ENCODE data around the gene SPC24.
"Not testable (repeated sequence)": the region's sequence is repeated elsewhere in the genome, so short reads cannot be mapped to it uniquely, and the experiment has no call there.

The SPC24 gene

GRCh38 chr19:11111117-11111770, 44.3 kb downstream of the SPC24 start:
- Histone ChIP-seq H3K9me3 (ENCODE audit: severe bottlenecking) (no peaks in the 10 kb centered on the region), H3K27me3 (ENCODE audit: insufficient read depth, low read depth, severe bottlenecking) (no peaks in the 10 kb centered on the region), H3K36me3 (peaks cover 95% of the 10 kb centered on the region), H3K27ac (no peak overlapping the region), H3K4me3 (ENCODE audit: low read depth, low read length) (no peak overlapping the region)
- no peak for DNase-seq
- TF ChIP-seq, protein P1, sequence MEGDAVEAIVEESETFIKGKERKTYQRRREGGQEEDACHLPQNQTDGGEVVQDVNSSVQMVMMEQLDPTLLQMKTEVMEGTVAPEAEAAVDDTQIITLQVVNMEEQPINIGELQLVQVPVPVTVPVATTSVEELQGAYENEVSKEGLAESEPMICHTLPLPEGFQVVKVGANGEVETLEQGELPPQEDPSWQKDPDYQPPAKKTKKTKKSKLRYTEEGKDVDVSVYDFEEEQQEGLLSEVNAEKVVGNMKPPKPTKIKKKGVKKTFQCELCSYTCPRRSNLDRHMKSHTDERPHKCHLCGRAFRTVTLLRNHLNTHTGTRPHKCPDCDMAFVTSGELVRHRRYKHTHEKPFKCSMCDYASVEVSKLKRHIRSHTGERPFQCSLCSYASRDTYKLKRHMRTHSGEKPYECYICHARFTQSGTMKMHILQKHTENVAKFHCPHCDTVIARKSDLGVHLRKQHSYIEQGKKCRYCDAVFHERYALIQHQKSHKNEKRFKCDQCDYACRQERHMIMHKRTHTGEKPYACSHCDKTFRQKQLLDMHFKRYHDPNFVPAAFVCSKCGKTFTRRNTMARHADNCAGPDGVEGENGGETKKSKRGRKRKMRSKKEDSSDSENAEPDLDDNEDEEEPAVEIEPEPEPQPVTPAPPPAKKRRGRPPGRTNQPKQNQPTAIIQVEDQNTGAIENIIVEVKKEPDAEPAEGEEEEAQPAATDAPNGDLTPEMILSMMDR (IDR thresholded peaks at IDR 0.05; ENCODE audit: low read depth, low read length), result no peak

- Histone ChIP-seq H3K27ac (no peak overlapping the region), H3K27me3 (ENCODE audit: insufficient read depth, low read depth, severe bottlenecking) (no peaks in the 10 kb centered on the region), H3K9me3 (ENCODE audit: severe bottlenecking) (no peaks in the 10 kb centered on the region), H3K4me3 (ENCODE audit: low read depth, low read length) (no peak overlapping the region), H3K36me3 (peaks cover 95% of the 10 kb centered on the region)
- no peak for DNase-seq
- TF ChIP-seq, protein P1 (IDR thresholded peaks at IDR 0.05; ENCODE audit: low read depth, low read length), result no peak
Observed at GRCh38 chr19:11108746-11109145, 46.8 kb downstream of the SPC24 start.

DNA sequence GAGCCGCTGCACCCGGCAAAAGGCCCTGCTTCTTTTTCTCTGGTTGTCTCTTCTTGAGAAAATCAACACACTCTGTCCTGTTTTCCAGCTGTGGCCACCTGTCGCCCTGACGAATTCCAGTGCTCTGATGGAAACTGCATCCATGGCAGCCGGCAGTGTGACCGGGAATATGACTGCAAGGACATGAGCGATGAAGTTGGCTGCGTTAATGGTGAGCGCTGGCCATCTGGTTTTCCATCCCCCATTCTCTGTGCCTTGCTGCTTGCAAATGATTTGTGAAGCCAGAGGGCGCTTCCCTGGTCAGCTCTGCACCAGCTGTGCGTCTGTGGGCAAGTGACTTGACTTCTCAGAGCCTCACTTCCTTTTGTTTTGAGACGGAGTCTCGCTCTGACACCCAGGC, 49.1 kb downstream of the SPC24 start:
- TF ChIP-seq, protein P1 (IDR thresholded peaks at IDR 0.05; ENCODE audit: low read depth, low read length), result no peak
- H3K27ac ChIP-seq, result no peak overlapping the region
- peaks cover 97% of the 10 kb centered on the region for H3K36me3 ChIP-seq
- DNase-seq, result no peak
- H3K9me3 ChIP-seq (ENCODE audit: severe bottlenecking), result no peaks in the 10 kb centered on the region
- H3K27me3 ChIP-seq (ENCODE audit: insufficient read depth, low read depth, severe bottlenecking), result no peaks in the 10 kb centered on the region
- no peak overlapping the region for H3K4me3 ChIP-seq (ENCODE audit: low read depth, low read length)

- Histone ChIP-seq H3K9me3 (ENCODE audit: severe bottlenecking) (no peaks in the 10 kb centered on the region), H3K4me3 (ENCODE audit: low read depth, low read length) (no peak overlapping the region), H3K27me3 (ENCODE audit: insufficient read depth, low read depth, severe bottlenecking) (no peaks in the 10 kb centered on the region), H3K36me3 (peaks cover 95% of the 10 kb centered on the region), H3K27ac (no peak overlapping the region)
- TF ChIP-seq, protein P1 (IDR thresholded peaks at IDR 0.05; ENCODE audit: low read depth, low read length), result no peak
- no peak for DNase-seq
Observed at GRCh38 chr19:11105014-11105636, 50.5 kb downstream of the SPC24 start.

DNA sequence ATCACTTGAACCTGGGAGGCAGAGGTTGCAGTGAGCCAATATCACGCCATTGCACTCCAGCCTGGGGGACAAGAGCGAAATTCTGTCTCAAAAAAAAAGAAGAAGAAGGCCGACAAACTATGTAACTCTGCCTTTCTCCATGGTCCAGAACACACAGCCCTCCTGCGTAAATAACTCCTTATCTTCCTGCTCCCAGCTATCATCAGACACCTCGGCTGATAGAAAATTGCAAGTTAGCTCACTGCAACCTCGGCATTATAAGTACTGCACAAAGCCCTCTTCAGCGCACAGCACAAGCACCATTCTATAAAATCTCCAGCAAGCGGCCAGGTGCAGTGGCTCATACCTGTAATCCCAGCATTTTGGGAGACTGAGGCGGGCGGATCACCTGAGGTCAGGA, 51.9 kb downstream of the SPC24 start:
- DNase-seq; H3K27ac ChIP-seq; H3K9me3 ChIP-seq (ENCODE audit: severe bottlenecking); H3K27me3 ChIP-seq (ENCODE audit: insufficient read depth, low read depth, severe bottlenecking); H3K4me3 ChIP-seq (ENCODE audit: low read depth, low read length): not testable (repeated sequence)
- H3K36me3 ChIP-seq, result peaks cover 93% of the 10 kb centered on the region

DNA sequence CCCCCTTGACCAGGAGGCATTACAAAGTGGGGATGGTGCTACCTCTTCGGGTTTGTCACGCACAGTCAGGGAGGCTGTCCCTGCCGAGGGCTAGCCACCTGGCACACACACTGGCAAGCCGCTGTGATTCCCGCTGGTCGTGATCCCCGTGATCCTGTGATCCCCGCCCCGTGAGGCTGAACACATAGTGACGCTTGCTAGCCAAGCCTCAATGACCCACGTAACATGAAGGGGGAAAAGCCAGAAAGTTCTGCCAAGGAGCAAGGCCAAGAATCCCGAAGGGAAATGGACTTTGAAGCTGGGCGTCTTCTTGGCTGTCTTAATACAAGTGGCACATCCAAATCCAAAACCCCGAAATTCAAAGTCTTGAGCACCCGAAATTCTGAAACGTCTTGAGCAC, 52.6 kb downstream of the SPC24 start:
- no peak overlapping the region for H3K4me3 ChIP-seq (ENCODE audit: low read depth, low read length)
- peaks cover 94% of the 10 kb centered on the region for H3K36me3 ChIP-seq
- no peaks in the 10 kb centered on the region for H3K9me3 ChIP-seq (ENCODE audit: severe bottlenecking)
- H3K27me3 ChIP-seq (ENCODE audit: insufficient read depth, low read depth, severe bottlenecking), result no peaks in the 10 kb centered on the region
- TF ChIP-seq, protein P1 (IDR thresholded peaks at IDR 0.05; ENCODE audit: low read depth, low read length), result no peak
- DNase-seq, result no peak
- no peak overlapping the region for H3K27ac ChIP-seq
